ENCODE measurements around the gene MYH7.
"Not testable (repeated sequence)": the region's sequence is repeated elsewhere in the genome, so short reads cannot be mapped to it uniquely, and the experiment has no call there.

MYH7 gene

GRCh38 chr14:23406725-23407355 lies 28.6 kb downstream of the MYH7 start:
- DNase-seq, result no peak

- no peak for DNase-seq
These were observed 29.2 kb downstream of the MYH7 start for GRCh38 chr14:23406244-23406643.

GRCh38 chr14:23405516-23406025 lies 29.9 kb downstream of the MYH7 start:
- no peak for DNase-seq

- DNase-seq, result no peak
These were observed 30.4 kb downstream of the MYH7 start for GRCh38 chr14:23405096-23405495.

- DNase-seq, result no peak
These were observed 31.0 kb downstream of the MYH7 start for GRCh38 chr14:23404331-23404900.

- DNase-seq, result no peak
These were observed 31.6 kb downstream of the MYH7 start for GRCh38 chr14:23403908-23404307.

GRCh38 chr14:23403139-23403438 lies 32.4 kb downstream of the MYH7 start:
- no peak for DNase-seq

- DNase-seq, result no peak
These were observed 32.9 kb downstream of the MYH7 start for GRCh38 chr14:23402296-23403138.

- no peak for DNase-seq
These were observed 34.2 kb downstream of the MYH7 start for GRCh38 chr14:23401291-23401690.

GRCh38 chr14:23400496-23401149 lies 34.8 kb downstream of the MYH7 start:
- DNase-seq, result not testable (repeated sequence)

- DNase-seq, result no peak
These were observed 35.9 kb downstream of the MYH7 start for GRCh38 chr14:23399591-23399990.

GRCh38 chr14:23399136-23399535 lies 36.3 kb downstream of the MYH7 start:
- DNase-seq, result no peak

- no peak for DNase-seq
These were observed 37.1 kb downstream of the MYH7 start for GRCh38 chr14:23398348-23398747.

- no peak for DNase-seq
These were observed 38.6 kb downstream of the MYH7 start for GRCh38 chr14:23396781-23397407.

GRCh38 chr14:23396126-23396525 lies 39.3 kb downstream of the MYH7 start:
- no peak for DNase-seq

GRCh38 chr14:23392613-23393012 lies 42.8 kb downstream of the MYH7 start:
- no peak for DNase-seq

- not testable (repeated sequence) for DNase-seq
These were observed 45.6 kb downstream of the MYH7 start for GRCh38 chr14:23389871-23390270.

GRCh38 chr14:23389396-23389795 lies 46.1 kb downstream of the MYH7 start:
- no peak for DNase-seq

- no peak for DNase-seq
These were observed 46.5 kb downstream of the MYH7 start for GRCh38 chr14:23388996-23389395.

GRCh38 chr14:23387916-23388882 lies 47.3 kb downstream of the MYH7 start:
- no peak for DNase-seq

GRCh38 chr14:23386999-23387398 lies 48.5 kb downstream of the MYH7 start:
- DNase-seq, result no peak

- not testable (repeated sequence) for DNase-seq
These were observed 49.2 kb downstream of the MYH7 start for GRCh38 chr14:23386266-23386657.
